ENCODE measurements around the gene THBS1. TPM values are rescaled to one million over a fixed set of nuclear protein-coding genes. Genes with fewer than 3 reads are reported as not detected.

The THBS1 gene
- total RNA-seq, 1 experiment from 2014 or later: 37.1 TPM

DNA sequence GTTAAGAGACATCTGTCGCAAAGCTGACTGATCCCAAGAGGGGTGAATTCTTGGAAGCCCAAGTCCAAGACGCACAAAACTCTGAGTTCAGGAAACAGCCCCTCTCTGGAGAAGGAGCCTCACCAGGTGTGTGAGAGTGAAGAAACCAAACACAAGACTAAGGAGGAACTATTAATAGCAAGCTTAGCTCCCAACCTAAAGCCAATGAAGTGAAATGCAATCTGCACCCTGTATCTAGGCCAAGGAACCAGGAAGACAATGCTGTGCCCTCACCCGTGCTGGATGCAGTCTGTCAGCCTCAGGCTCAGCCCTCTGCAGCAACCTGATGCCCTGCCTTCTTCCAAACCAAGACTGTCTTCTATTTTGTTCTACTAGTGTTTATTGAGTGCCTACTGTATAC, 22.5 kb upstream of the THBS1 start (continued):
- TF ChIP-seq, protein P1, sequence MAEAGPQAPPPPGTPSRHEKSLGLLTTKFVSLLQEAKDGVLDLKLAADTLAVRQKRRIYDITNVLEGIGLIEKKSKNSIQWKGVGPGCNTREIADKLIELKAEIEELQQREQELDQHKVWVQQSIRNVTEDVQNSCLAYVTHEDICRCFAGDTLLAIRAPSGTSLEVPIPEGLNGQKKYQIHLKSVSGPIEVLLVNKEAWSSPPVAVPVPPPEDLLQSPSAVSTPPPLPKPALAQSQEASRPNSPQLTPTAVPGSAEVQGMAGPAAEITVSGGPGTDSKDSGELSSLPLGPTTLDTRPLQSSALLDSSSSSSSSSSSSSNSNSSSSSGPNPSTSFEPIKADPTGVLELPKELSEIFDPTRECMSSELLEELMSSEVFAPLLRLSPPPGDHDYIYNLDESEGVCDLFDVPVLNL (CRISPR knock-in tag; IDR thresholded peaks at IDR 0.05; ENCODE audit: borderline replicate concordance, low read depth): no peak
- TF ChIP-seq IRF2 (CRISPR knock-in tag; IDR thresholded peaks at IDR 0.05; ENCODE audit: borderline replicate concordance, low read depth) (no peak), CREB1 (CRISPR knock-in tag; IDR thresholded peaks at IDR 0.05) (no peak)

DNA sequence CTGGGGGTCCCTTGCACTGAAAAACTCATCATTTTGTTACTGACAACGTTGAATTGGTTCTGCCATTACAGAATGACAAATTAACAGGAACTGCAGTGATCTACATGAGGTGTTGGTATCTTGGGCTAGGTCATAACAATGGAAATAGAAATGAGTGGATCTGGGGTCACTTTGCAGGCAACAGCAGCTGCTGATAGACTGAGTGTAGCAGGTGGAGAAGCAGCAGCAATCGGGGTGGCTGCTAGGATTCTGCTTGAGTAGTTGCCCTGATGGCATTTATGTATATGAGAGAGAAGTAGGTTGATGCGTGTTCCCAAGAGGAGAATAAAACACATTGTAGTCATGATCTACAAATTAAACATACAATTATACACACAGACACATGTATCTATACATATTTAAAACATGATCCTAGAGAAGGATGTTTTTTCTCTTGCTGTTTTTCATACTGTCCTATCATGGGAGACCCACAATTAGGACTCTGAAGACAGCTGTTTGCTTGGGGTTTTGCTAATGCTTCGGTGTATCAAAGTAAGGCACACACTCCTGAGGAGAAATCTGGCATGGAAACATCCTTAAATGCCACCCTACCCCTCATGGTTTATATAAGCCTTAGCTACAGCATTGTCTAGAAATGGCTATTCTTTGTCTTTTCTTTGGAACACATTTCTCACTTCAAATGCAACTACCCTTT, 15.8 kb upstream of the THBS1 start:
- Mint-ChIP-seq H3K4me3 (no peak overlapping the region), H3K36me3 (no peaks in the 10 kb centered on the region), H3K9me3 (peaks cover 5% of the 10 kb centered on the region; the same call in 1 of the 2 replicates), H3K27me3 (ENCODE audit: low read depth) (no peaks in the 10 kb centered on the region), H3K27ac (no peak overlapping the region), H3K4me1 (no peaks in the 10 kb centered on the region)
- ChIA-PET CTCF (no interaction called here), POLR2A (no interaction called here)
- ATAC-seq (no peak), DNase-seq (ENCODE audit: low spot score) (no peak)
- TF ChIP-seq FOXP4 (CRISPR knock-in tag; IDR thresholded peaks at IDR 0.05): no peak

DNA sequence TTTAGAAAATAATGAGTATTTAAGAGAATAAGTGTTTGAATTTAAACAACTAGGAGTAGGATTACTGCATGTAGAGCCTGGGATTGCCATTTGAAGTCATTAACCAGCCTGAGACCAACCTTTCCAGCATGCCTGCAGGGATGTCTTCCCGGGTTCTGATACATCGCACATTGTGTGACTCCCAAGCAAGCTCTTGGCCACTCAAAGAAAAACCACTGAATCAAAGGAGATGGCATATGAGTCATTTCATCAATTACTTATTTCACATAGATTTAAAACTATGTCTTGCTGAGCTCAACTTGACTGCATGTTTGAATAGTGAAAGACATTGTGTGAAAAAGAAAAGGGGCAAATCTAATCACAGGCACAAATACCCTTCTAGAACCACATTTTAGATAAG, 15.0 kb upstream of the THBS1 start:
- Mint-ChIP-seq H3K4me1 (no peaks in the 10 kb centered on the region), H3K27ac (no peak overlapping the region), H3K36me3 (no peaks in the 10 kb centered on the region), H3K4me3 (no peak overlapping the region), H3K9me3 (peaks cover 5% of the 10 kb centered on the region; the same call in 1 of the 2 replicates), H3K27me3 (ENCODE audit: low read depth) (no peaks in the 10 kb centered on the region)
- CTCF ChIA-PET: no interaction called here
- POLR2A ChIA-PET: no interaction called here
- DNase-seq (ENCODE audit: low spot score) (no peak), ATAC-seq (no peak)
- TF ChIP-seq ZNF232 (CRISPR knock-in tag; IDR thresholded peaks at IDR 0.05) (no peak), MYBL2 (CRISPR knock-in tag; IDR thresholded peaks at IDR 0.05) (no peak), ZNF121 (CRISPR knock-in tag; IDR thresholded peaks at IDR 0.05) (no peak), NR3C1 (CRISPR knock-in tag; conservative IDR thresholded peaks at IDR 0.05; ENCODE audit: low read depth) (no peak), KAT7 (CRISPR knock-in tag; IDR thresholded peaks at IDR 0.05; ENCODE audit: borderline replicate concordance) (no peak), NR2C2 (CRISPR knock-in tag; IDR thresholded peaks at IDR 0.05) (no peak), FOXK1 (CRISPR knock-in tag; IDR thresholded peaks at IDR 0.05) (no peak), USF1 (CRISPR knock-in tag; IDR thresholded peaks at IDR 0.05) (no peak)
- TF ChIP-seq, protein P2, sequence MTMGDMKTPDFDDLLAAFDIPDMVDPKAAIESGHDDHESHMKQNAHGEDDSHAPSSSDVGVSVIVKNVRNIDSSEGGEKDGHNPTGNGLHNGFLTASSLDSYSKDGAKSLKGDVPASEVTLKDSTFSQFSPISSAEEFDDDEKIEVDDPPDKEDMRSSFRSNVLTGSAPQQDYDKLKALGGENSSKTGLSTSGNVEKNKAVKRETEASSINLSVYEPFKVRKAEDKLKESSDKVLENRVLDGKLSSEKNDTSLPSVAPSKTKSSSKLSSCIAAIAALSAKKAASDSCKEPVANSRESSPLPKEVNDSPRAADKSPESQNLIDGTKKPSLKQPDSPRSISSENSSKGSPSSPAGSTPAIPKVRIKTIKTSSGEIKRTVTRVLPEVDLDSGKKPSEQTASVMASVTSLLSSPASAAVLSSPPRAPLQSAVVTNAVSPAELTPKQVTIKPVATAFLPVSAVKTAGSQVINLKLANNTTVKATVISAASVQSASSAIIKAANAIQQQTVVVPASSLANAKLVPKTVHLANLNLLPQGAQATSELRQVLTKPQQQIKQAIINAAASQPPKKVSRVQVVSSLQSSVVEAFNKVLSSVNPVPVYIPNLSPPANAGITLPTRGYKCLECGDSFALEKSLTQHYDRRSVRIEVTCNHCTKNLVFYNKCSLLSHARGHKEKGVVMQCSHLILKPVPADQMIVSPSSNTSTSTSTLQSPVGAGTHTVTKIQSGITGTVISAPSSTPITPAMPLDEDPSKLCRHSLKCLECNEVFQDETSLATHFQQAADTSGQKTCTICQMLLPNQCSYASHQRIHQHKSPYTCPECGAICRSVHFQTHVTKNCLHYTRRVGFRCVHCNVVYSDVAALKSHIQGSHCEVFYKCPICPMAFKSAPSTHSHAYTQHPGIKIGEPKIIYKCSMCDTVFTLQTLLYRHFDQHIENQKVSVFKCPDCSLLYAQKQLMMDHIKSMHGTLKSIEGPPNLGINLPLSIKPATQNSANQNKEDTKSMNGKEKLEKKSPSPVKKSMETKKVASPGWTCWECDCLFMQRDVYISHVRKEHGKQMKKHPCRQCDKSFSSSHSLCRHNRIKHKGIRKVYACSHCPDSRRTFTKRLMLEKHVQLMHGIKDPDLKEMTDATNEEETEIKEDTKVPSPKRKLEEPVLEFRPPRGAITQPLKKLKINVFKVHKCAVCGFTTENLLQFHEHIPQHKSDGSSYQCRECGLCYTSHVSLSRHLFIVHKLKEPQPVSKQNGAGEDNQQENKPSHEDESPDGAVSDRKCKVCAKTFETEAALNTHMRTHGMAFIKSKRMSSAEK (CRISPR knock-in tag; IDR thresholded peaks at IDR 0.05; ENCODE audit: borderline replicate concordance): no peak
